ENCODE data around the gene RNASEH1. TPM values are rescaled to one million over a fixed set of nuclear protein-coding genes. Genes with fewer than 3 reads are reported as not detected.

The RNASEH1 gene
- total RNA-seq, 4 donors from 2014 or later = 28.1 to 46.2 (median 34.0) TPM

DNA sequence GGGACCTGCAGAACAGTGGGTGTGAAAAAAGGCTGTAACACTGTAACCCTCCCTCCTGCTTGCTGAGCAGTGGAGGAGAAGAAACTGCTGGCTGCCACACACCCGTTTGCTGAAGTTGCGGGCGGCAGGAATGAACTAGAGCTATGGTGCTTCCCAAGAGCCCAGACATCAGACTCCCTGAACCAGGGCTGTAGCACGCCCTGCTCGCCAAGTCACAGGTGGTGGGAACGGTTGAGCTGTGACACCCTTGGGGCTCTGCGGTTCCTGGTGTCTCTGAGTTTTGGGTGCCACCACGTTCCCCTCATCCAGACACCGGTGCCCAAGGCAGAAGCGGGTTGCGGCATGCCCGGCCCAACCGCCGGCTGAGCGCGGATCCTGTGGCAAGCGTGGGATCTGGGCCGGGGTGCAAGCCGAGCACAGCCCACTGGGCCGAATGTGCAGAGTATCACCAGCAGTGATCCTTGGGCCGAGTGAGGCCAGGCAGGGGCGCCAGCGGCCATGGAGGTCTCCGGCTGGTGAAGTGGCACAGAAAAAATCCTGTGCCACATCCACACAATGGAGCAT, 23.8 kb downstream of the RNASEH1 start:
- no CpG with 5 or more reads among the region's 24 CpGs for WGBS, 2 donors (ENCODE audit: low coverage in 1 of 2)
- H3K27ac ChIP-seq = peak overlapping the region in 3 of 4 donors; percentile 50 to 94 (median 65)
- H3K36me3 ChIP-seq = peaks cover 0 to 28% of the 10 kb centered on the region in 2 donors
- ATAC-seq = no peak
- no peaks in the 10 kb centered on the region for H3K9me3 ChIP-seq
- no peaks in the 10 kb centered on the region for H3K27me3 ChIP-seq
- H3K4me3 ChIP-seq = no peak overlapping the region
- TF ChIP-seq POLR2A (IDR thresholded peaks at IDR 0.05) = no peak
- TF ChIP-seq, protein P1, sequence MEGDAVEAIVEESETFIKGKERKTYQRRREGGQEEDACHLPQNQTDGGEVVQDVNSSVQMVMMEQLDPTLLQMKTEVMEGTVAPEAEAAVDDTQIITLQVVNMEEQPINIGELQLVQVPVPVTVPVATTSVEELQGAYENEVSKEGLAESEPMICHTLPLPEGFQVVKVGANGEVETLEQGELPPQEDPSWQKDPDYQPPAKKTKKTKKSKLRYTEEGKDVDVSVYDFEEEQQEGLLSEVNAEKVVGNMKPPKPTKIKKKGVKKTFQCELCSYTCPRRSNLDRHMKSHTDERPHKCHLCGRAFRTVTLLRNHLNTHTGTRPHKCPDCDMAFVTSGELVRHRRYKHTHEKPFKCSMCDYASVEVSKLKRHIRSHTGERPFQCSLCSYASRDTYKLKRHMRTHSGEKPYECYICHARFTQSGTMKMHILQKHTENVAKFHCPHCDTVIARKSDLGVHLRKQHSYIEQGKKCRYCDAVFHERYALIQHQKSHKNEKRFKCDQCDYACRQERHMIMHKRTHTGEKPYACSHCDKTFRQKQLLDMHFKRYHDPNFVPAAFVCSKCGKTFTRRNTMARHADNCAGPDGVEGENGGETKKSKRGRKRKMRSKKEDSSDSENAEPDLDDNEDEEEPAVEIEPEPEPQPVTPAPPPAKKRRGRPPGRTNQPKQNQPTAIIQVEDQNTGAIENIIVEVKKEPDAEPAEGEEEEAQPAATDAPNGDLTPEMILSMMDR (IDR thresholded peaks at IDR 0.05) = no peak
- no peak for TF ChIP-seq POLR2AphosphoS5 (IDR thresholded peaks at IDR 0.05)
- peaks cover 0 to 50% (median 6%) of the 10 kb centered on the region in 3 donors for H3K4me1 ChIP-seq

DNA sequence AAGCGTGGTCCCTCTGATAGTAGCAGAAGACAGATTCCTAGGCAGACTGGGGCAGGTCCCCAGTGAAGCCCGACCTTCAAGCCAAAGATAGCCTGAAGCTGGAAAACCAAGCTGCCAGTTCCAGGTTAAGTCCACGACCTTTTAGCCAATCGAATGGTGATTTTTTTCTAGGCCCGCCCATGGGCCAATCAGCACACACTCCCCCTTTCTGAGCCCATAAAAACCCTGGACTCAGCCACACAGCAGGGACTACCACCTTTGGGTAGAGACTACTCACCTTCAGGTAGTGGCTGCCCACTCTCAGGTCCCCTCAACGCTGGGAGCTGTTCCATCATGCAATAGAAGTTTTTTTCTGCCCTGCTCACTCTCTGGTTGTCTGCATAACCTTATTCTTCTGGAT, 24.3 kb downstream of the RNASEH1 start:
- peak overlapping the region in 3 of 4 donors; percentile 65 to 94 (median 75) for H3K27ac ChIP-seq
- H3K4me1 ChIP-seq = peaks cover 0 to 50% (median 6%) of the 10 kb centered on the region in 3 donors
- TF ChIP-seq, protein P1 (IDR thresholded peaks at IDR 0.05) = no peak
- no peak for TF ChIP-seq POLR2AphosphoS5 (IDR thresholded peaks at IDR 0.05)
- TF ChIP-seq POLR2A (IDR thresholded peaks at IDR 0.05) = no peak
- TF ChIP-seq EP300 (IDR thresholded peaks at IDR 0.05) = no peak
- H3K27me3 ChIP-seq = no peaks in the 10 kb centered on the region
- H3K4me3 ChIP-seq = no peak overlapping the region
- ATAC-seq = no peak
- no peaks in the 10 kb centered on the region for H3K9me3 ChIP-seq
- 65 to 84% methylated on average over 4 to 5 of the region's 6 CpGs for WGBS, 2 donors (ENCODE audit: low coverage in 1 of 2)
- H3K36me3 ChIP-seq = peaks cover 0 to 24% of the 10 kb centered on the region in 2 donors

DNA sequence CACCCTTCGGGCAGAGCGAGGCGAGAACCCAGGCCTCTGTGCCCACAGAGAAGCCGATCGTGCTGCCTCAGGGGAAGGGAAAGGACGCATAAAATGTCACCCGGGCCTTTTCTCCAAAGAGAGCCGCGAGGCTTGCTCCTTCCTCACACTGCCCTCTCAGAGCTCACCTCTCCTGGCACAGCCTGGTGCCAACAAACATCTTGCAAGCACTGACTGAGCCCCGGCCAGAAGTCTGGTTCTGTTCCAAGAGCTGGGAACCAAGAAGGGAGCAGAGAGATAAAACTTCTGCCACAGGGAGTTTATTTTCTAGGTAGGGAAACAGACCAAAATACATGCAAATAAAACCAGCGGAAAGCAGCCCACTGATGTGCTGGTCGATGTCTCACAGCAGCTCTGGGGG, 25.2 kb downstream of the RNASEH1 start:
- 32% methylated on average over 3 of the region's 12 CpGs; no CpG with 5 or more reads in 1 of the 2 donors for WGBS, 2 donors (ENCODE audit: low coverage in 1 of 2)
- H3K36me3 ChIP-seq = peaks cover 0 to 24% of the 10 kb centered on the region in 2 donors
- no peak overlapping the region for H3K4me3 ChIP-seq
- no peaks in the 10 kb centered on the region for H3K9me3 ChIP-seq
- TF ChIP-seq POLR2AphosphoS5 (IDR thresholded peaks at IDR 0.05) = no peak
- TF ChIP-seq EP300 (IDR thresholded peaks at IDR 0.05) = no peak
- TF ChIP-seq, protein P1 (IDR thresholded peaks at IDR 0.05) = no peak
- TF ChIP-seq POLR2A (IDR thresholded peaks at IDR 0.05) = no peak
- peak overlapping the region in 3 of 4 donors; percentile 65 to 94 (median 75) for H3K27ac ChIP-seq
- peaks cover 0 to 50% (median 6%) of the 10 kb centered on the region in 3 donors for H3K4me1 ChIP-seq
- H3K27me3 ChIP-seq = no peaks in the 10 kb centered on the region
- no peak for ATAC-seq

DNA sequence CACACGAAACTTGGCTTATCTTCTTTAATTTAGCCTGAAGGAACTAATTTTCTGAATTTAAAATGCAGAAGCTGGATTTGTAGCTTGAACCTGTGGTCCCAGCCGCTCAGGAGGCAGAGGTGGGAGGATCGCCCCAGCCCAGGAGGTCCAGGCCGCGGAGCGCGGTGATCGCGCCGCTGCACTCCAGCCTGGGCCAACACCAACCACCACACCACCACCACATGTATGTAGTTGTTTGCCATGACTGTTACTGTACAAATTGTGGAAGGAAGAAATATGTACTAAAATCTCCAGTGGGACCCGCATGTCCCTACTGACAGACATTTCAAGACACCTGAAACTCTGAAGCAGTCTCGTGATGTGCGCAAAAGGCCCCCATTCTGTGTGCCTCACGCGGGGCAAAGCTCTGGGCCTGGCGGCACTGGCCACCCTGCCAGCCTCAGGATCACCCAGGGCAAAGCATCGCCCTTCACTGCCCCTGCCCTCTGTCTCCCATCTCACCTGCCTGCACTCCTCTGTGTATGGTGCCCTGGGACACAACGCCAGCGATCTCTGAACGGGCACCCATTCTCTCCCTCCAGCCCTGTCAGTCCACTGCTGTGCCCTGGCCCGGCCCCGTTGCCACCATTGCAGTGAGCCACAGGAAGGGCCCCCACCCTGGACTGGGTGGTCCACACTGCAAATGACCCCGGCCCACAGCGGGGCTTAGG, 28.7 kb downstream of the RNASEH1 start:
- WGBS, 2 donors (ENCODE audit: low coverage in 1 of 2) = 95 to 99% methylated on average over 10 to 14 of the region's 24 CpGs
- H3K27ac ChIP-seq = no peak overlapping the region
- H3K9me3 ChIP-seq = no peaks in the 10 kb centered on the region
- no peak overlapping the region for H3K4me3 ChIP-seq
- peaks cover 0 to 33% (median 3%) of the 10 kb centered on the region in 3 donors for H3K4me1 ChIP-seq
- TF ChIP-seq POLR2A (IDR thresholded peaks at IDR 0.05) = no peak
- TF ChIP-seq POLR2AphosphoS5 (IDR thresholded peaks at IDR 0.05) = no peak
- TF ChIP-seq, protein P1 (IDR thresholded peaks at IDR 0.05) = no peak
- TF ChIP-seq EP300 (IDR thresholded peaks at IDR 0.05) = no peak
- no peaks in the 10 kb centered on the region for H3K27me3 ChIP-seq
- H3K36me3 ChIP-seq = peaks cover 0 to 24% of the 10 kb centered on the region in 2 donors
- no peak for ATAC-seq
